Measurements from ENCODE around the gene ASB2. TPM values are rescaled to one million over a fixed set of nuclear protein-coding genes. Genes with fewer than 3 reads are reported as not detected.

The ASB2 gene
- polyA plus RNA-seq, 1 donor from 2014 or later: 0.26 TPM

GRCh38 chr14:93943930-93944329, 32.4 kb downstream of the ASB2 start:
- Histone ChIP-seq H3K36me3 (ENCODE audit: insufficient read depth, low read length) (no peaks in the 10 kb centered on the region), H3K4me3 (ENCODE audit: low read length) (no peak overlapping the region), H3K9me2 (ENCODE audit: insufficient read depth, low read length) (no peaks in the 10 kb centered on the region), H3F3A (ENCODE audit: insufficient read depth, low read length, poor library complexity, severe bottlenecking) (no peaks in the 10 kb centered on the region), H3K79me2 (replicated peaks; ENCODE audit: insufficient read depth, low read length) (no peaks in the 10 kb centered on the region), H3K9ac (ENCODE audit: low read length) (no peak overlapping the region), H3K4me2 (ENCODE audit: low read length) (no peak overlapping the region), H2AFZ (ENCODE audit: low read depth, low read length) (no peak overlapping the region), H3K27ac (ENCODE audit: low read length) (no peak overlapping the region), H3K9me3 (ENCODE audit: low read length) (no peaks in the 10 kb centered on the region), H4K20me1 (ENCODE audit: insufficient read depth) (no peaks in the 10 kb centered on the region), H3K27me3 (ENCODE audit: insufficient read depth, low read depth, low read length) (peaks cover 14% of the 10 kb centered on the region)
- TF ChIP-seq REST (IDR thresholded peaks at IDR 0.05; ENCODE audit: borderline replicate concordance) (no peak), TAF1 (IDR thresholded peaks at IDR 0.05; ENCODE audit: low read depth) (no peak), RAD21 (conservative IDR thresholded peaks at IDR 0.05) (no peak), EP300 (conservative IDR thresholded peaks at IDR 0.05; ENCODE audit: poor library complexity, severe bottlenecking) (no peak), SMC3 (conservative IDR thresholded peaks at IDR 0.05; ENCODE audit: poor library complexity) (no peak), MXI1 (conservative IDR thresholded peaks at IDR 0.05; ENCODE audit: poor library complexity, severe bottlenecking) (no peak), CTCF (IDR thresholded peaks at IDR 0.05; ENCODE audit: poor library complexity, severe bottlenecking) (no peak), POLR2AphosphoS5 (IDR thresholded peaks at IDR 0.05) (no peak), EZH2 (IDR thresholded peaks at IDR 0.05; ENCODE audit: borderline replicate concordance, insufficient read depth, low read length, poor library complexity, severe bottlenecking) (no peak)

- Histone ChIP-seq H3K79me2 (replicated peaks; ENCODE audit: insufficient read depth, low read length) (no peaks in the 10 kb centered on the region), H3K4me2 (ENCODE audit: low read length) (no peak overlapping the region), H3K36me3 (ENCODE audit: insufficient read depth, low read length) (no peaks in the 10 kb centered on the region), H3K27ac (ENCODE audit: low read length) (no peak overlapping the region), H4K20me1 (ENCODE audit: insufficient read depth) (no peaks in the 10 kb centered on the region), H2AFZ (ENCODE audit: low read depth, low read length) (no peak overlapping the region), H3K9ac (ENCODE audit: low read length) (no peak overlapping the region), H3K9me3 (ENCODE audit: low read length) (no peaks in the 10 kb centered on the region), H3K4me3 (ENCODE audit: low read length) (no peak overlapping the region), H3F3A (ENCODE audit: insufficient read depth, low read length, poor library complexity, severe bottlenecking) (no peaks in the 10 kb centered on the region), H3K9me2 (ENCODE audit: insufficient read depth, low read length) (no peaks in the 10 kb centered on the region), H3K27me3 (ENCODE audit: insufficient read depth, low read depth, low read length) (peaks cover 20% of the 10 kb centered on the region)
- TF ChIP-seq MXI1 (conservative IDR thresholded peaks at IDR 0.05; ENCODE audit: poor library complexity, severe bottlenecking): no peak
Measured at GRCh38 chr14:93943052-93943451, 33.3 kb downstream of the ASB2 start.
